ENCODE results near the gene FUOM.

- TF ChIP-seq CTCF (IDR thresholded peaks at IDR 0.05) (no peak), POLR2A (IDR thresholded peaks at IDR 0.05) (no peak)
Measured at GRCh38 chr10:133312769-133313145, 45.1 kb downstream of the FUOM start.

Measured in uterus (tissue), 2 donors.